Inflammatory macrophage treated with lipopolysaccharide for 4 hours (primary cell): ENCODE data around the gene LIMA1.
"Not testable (repeated sequence)": the region's sequence is repeated elsewhere in the genome, so short reads cannot be mapped to it uniquely, and the experiment has no call there.

Experiments
- DNase-seq: peaks from one replicate; pipeline ENCODE4 v3.0.0-alpha.2; 2020

LIMA1 gene

DNA sequence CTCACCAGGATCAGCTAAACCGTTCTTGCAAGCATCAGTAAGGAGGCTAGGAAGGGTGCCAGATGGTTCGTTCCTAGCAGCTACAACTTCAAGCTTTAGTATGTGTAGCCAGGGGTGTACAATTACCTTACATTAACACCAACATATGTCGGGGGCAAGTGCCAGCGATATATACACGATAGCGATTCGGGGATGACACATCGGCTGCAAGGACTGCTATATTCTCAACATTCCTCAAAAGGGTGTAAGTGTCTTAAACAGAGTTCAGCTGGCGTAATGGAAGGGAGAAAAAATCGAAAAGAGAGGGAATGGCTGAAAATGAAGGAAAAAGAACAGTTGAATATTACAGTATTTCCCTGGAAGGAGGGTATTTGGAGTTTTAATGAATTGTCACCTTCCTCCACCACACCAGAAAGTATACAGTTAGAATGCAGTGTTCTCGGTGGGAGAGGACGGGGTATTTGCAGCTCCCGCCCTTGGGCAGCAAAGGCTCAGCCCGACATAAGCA, 545 bp downstream of the LIMA1 start:
- DNase-seq = no peak

DNA sequence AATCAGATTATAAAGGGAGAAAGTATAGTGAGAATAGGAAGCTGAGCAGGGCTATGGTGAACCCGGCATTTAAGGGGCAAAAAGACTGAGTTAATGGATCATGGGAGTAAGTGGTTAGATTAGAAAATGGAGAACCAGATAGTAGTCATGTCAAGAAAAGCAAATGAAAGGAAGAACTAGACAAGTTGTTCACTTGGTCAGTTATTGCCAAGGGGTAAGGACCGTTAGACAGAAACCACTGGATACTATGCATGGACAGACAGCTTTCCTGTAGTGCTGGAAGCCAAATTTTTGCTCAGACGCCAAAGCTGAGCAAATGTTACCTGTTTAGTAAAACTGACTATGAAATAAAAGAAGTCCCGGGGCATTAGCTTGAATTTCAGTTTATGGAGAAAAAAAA, 3.8 kb downstream of the LIMA1 start:
- no peak for DNase-seq

DNA sequence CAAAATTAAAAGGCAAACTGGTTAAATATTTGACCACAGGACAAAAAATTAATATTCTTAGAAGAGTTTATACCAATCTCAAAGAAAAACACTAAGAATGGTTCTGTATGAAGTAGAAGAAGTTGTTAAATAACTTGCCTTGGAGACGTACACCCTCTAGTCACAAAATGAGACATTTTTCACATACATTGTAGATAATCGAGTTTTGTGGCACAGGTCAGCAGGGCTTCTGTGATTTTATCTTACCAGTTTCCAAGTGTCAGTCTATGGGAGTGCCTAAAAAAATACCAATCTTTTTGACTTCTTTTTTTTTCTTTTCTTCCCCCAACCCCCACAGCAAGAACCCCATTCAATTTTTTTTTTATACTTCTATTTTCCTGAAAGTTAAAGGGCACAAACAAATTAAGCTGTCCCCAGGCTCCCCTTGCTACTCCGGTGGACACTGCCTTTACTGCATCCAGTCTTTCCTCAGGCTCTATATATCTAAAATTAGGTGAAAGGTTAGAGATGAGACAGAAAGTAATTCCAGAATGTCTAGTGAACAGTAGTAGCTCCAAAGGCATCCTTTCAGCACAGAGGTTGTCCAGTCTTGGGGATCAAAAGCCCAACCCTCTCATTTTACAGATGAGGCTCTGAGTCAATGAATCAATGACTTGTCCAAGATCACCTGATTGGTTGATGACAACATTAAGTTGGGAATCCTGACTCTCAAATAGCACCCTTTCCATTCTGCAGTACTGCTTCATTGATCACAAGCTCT, 6.2 kb downstream of the LIMA1 start:
- DNase-seq = no peak

DNA sequence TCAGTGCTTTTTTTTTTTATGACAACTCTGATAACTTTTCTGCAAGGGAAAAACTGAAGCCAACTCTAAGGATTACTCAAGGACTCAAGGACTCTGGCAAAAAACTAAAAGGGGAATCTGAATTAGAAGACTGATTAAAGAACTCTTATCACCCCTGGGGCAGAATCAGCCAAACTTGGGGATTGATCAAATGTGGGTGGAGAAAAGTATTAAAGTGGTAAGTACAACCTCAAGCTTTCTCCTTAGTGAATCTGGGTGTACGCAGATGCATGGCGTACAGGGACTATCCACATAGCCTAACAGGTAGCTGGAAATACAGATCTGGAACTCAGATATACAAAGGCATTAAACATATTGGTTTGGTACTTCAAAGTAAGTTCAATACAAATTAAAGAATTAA, 7.3 kb downstream of the LIMA1 start:
- DNase-seq = no peak

DNA sequence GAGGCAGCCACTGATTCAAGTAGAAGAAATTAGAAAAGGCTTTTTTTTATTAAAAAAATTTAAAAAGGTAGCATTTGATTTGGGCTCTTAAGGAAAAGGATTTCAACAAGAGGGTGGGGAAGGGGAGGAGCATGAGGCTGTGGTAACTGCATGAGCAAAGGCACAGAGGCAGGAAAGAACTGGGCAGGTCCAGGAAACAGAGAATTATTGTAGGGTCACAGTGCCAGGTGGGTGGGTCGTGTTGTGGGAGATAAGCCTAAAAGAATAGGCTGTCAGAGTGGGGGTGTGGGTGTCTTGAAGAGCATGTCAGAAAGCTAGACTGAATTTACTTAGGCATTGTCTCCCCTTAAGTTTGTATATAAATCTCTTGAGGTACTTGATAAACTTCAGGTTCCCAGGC, 7.8 kb downstream of the LIMA1 start:
- DNase-seq = no peak

DNA sequence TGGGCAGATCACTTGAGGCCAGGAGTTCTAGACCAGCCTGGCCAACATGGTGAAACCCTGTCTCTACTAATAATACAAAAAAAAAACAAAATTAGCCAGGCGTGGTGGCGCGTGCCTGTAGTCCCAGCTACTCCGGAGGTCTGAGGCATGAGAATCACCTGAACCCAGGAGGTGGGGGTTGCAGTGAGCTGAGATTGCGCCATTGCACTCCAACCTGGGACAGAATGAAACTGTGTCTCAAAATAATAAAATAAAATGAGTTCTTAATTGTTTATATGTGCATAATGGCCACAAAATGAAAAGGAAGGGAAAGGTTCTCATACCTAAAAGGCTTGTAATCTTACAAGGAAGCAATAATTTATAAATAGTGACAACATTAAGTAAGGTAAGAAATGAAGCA, 8.2 kb downstream of the LIMA1 start:
- not testable (repeated sequence) for DNase-seq

DNA sequence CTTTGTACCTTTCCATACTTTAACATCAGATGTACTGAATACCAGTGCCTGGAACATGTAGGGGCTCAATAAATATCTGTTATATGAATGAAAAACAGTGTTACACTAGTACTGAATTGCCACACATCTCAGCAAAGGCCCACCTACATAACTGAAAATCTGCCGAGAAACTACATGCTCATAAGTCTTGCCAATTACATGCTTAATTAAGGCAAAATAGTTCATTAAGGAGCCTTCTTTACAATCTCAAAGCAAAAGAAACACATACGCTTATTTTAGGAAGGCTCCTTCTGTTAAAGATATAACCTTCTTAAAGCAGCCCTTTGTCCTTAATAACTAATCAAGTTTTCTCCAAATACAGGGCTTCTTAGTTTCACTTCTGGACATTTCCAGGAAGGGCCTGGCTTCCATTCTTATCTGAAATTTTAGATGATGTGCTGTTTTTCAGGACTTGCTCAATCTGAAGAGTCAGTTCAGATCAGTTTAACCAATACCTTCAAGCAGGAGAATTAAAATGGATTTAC, 11.5 kb downstream of the LIMA1 start:
- no peak for DNase-seq

DNA sequence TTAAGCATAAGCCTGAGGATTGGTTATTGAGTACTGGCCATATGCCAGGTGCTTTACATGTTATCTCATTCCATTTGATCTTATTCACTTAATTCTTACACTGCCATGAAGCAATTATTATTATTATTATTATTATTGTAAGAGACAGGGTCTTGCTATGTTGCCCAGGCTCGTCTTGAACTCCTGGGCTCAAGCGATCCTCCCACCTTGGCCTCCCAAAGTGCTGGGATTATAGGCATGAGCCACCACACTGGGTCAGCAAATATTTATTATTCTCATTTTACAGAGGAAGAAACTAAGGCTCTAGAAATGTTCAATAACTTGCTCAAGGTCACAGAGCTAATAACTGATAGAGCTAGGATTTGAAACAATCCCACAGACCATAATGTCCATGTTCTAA, 14.8 kb downstream of the LIMA1 start:
- DNase-seq = no peak

DNA sequence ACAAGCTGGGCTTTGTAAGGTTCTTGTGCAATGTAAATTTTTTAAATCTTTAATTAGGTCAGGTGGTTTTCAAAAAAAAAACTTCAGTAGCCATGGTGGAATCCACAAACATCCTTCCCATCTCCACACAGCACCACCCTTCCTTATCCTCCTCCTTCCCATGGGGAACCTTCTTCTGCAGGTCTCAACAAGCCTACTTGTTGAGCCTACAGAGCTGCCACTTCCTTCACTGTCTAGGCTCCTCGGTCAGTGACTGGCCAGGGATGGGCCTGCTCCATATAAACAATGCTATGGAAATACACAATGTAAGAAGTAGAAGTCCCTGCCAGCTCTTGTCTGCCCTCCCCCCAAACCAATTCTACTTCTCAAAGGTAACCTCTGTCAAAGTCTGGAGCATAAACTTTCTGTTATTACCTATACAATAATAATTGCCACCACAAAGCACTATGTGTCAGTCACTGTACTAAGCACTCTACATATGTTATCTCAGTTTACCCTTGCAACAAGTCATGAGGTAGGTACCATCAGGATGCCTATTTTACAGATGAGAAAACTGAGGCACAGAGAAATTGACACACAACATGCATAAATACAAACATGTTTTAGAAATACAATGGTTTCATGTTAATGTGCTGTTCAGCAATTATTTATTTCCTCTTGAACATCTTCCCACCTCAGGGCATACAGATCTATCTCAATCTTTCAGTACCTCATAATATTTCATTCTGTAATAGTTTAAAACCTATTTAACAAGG, 17.4 kb downstream of the LIMA1 start:
- DNase-seq = no peak

DNA sequence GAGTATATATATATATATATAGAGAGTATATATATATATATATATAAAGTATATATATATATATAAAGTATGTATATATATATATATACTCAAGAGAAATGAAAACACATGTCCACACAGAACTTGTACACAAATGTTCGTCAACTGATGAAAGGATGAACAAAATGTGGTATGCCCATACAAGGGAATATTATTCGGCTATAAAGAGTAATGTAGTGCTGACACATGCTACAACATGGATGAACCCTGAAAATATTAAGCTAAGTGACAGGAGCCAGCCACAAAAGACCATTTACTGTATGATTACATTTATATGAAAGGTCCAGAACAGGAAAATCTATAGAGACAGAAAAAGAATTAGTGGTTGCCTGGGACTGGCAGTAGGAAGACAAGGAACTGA, 19.5 kb downstream of the LIMA1 start:
- no peak for DNase-seq

DNA sequence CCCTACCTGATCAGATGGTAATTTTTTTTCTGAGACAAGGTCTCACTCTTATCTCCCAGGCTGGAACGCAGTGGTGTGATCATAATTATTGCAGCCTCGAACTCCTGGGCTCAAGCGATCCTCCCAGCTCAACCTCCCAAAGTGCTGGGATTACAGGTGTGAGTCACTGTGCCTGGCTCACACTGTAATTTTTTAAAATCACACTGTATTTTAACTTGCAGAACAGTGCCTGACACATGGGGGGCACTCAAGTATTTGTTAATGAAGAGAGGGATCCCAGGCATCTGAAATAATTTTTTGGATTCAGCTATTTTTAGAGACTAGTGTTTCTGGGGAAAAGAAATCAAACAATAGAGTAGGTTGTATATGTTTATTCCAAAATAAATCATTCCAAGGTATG, 21.7 kb downstream of the LIMA1 start:
- DNase-seq = no peak

DNA sequence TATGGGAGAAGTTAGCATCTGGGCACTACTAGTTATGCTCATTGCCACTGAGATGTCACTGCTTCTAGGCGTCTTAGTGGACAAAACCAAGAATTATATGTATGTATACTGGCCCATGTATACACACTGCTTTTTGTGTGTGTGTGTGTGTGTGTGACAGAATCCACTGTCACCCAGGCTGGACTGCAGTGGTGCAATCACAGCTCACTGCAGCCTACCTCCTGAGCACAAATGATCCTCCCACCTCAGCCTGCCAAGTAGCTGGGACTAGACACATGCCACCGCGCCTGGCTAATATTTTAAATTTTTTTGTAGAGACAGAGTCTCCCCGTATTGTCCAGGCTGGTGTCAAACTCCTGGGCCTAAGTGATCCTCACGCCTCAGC, 25.2 kb downstream of the LIMA1 start:
- DNase-seq = no peak

DNA sequence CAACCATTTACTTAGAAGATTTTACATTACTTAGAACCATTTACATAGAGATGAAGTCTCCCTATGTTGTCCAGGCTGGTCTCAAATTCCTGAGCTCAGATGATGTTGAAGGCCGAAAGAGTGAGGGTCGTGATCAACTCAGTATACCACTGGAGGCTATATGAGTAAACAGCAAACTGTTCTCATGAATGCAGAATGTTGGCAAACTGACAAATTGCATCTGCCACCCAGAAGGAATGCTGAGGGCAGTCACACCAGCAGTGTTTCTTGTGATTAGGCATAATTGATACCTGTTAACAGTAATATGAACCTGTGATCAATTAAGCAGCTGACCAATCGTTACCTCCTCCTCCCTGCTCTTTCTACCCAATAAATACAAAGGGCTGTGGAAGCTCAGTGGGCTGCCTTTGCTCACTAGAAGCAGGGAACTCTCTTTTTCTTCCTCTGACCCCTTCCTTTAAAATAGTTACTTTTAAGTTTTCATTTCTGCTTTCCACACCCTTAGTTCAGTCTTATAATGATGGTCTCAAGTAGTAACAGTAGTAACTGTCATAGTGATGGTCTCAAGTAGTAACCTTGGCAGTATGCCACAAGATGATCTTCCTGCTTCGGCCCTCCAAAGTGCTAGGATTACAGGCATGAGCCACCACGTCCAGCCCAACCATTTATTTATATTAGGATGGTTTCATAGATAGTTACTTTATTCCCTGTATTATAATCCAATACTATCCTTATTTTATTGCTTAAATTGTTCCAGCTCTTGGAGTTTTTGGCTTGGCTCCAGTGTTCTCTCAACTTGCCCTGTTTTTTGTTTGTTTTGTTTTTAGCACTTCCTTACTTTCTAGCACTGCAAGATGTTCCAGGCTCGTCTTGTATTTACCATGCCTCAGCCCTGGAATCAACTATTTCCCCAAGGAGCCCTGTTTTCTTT, 25.8 kb downstream of the LIMA1 start:
- no peak for DNase-seq

DNA sequence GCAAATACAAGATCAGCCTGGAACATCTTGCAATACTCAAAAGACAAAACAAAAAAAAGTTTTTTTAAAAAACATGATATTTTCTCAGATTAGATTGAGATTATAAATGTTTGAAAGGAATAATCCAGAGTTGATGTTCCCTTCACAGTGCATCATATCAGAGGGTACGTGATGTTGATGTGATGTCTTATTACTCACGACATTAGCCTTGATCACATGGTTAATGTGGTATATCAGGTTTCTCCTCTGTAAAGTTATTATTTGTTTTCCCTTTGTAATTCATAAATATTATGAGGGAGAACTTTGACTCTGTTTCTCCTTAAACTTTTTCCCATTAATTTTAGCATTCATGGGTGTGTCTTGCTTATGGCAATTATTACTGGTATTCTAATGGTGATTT, 26.6 kb downstream of the LIMA1 start:
- DNase-seq = no peak

DNA sequence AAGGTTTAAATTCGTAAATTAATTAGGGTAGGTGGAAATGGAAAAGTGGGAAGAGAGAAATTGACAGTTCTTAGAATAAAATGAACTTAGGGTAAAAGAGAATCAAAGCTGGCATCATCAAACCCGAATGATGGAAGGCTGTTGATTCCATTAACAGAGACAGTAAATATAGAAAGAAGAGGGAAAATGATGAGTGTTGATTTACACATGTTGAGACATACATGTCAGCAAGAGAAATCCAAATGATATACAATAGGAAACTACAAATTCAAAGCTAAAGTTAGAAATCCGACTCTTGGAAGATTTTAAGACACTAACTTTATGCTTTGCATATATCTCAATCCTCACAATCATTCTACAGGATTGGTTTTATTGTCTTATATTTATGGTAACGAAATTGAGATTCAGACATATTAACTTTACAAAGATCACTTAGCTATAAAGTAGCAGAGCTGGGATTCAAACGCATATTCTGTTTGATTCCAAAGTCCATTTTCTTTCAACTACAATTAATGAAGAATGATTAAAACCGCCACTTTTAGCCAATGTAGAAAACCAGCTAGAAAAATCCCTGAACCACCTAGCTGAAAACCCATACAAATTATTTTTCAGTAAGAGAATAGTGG, 30.2 kb downstream of the LIMA1 start:
- no peak for DNase-seq

DNA sequence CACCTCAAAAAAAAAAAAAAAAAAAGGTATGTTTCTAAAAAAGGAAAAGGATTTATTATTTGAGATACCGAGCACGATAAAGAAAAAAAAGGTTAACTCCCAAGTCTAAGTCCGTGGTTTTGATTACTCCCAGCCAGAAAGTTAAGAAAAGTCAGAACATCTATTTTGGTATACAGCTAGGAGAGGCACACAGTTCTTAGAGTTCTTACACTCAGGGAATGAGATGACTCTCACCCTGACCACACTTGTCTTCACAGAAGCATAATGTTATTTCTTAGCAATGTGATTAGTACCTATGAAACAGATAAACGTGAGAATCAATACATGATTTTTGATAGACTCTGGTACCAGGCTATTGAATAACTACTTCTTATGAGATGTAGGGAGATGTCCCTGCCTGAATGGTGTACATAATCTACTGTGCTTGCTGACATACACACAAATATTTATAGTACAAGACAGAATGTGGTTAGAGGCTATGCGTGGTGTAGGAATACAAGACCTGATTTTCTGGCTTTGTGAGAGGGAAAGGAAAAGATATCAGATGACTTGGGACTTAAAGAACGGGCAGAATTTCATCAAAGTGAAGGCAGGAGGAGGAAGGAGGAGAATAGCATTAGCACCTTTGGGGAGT, 31.6 kb downstream of the LIMA1 start:
- no peak for DNase-seq

DNA sequence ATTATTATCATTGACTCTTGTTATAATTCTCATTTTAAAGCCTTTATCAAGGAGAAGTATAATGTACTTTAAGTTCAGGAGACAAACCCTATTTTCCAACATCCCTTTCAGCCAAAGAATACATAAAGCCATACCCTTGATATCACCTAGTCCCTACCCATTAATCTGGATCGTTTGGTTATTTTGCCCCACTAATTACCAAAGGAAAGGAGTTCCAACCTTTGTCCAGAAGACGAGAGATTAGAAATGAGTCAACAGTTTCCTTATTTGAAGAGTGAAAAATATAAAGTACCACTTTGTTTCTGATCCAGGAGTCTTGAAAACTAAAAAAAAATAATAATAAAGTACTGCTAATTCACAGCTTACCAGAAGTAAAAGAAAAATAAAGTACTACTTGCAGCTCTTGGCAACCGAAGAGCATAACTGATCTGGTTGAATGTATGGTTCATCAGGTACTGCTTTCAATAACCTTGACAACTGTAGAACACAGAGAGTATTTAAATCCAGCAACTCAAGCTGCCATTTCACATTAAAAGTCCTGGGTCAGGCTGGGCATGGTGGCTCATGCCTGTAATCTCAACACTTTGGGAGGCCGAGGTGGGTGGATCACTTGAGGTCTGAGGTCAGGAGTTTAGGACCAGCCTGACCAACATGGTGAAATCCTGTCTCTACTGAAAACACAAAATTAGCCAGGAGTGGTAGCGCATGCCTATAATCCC, 33.7 kb downstream of the LIMA1 start:
- DNase-seq = no peak

DNA sequence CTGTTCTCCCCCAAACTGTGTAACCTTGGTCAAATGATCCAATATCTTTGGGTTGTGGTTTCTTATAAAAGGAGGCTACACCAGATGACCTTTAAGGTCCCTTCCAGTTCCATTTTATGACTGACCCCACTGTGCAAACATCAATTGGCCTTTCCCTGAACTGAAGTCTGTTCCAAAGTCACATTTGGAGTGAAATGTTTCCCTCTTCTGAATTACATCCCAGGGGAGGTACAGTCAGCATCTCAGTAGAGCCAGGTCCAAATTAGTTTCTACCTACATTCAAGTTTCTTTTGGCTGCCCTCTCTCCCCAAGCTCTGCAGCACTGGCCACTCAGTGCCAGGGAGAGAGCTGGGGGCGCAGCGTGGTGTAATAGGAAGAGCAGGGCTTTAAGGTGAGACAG, 34.4 kb downstream of the LIMA1 start:
- DNase-seq = no peak

DNA sequence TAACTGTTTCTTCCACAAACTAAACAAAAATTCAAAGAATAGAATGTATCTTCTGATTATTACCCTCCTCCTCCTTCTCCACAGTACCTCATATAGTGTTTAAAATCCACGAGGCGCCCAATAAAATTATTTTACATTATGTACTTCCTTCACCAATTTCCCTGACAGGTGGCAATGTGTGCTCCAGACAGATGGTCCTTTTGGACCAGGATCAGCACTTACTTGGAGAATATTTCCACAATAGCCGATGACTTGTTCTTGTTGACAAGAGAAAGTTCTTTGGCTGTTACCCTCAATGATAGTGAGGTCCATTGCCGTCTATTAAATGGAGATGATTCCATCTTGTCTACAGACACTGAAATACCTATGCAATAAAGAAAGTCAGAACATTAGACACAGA, 34.9 kb downstream of the LIMA1 start:
- DNase-seq = no peak

DNA sequence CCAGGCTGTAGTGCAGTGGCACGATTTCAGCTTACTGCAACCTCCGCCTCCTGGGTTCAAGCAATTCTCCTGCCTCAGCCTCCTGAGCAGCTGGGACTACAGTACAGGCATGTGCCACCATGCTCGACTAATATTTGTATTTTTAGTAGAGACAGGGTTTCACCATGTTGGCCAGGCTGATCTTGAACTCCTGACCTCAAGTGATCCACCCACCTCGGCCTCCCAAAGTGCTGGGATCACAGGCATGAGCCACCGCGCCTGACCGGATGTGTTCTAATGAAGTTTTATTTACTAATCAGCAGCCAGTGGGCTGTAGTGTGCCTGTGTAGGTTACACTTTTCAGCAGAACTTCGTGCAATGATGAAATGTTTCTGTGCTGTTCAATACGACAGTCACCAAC, 35.7 kb downstream of the LIMA1 start:
- DNase-seq = not testable (repeated sequence)

DNA sequence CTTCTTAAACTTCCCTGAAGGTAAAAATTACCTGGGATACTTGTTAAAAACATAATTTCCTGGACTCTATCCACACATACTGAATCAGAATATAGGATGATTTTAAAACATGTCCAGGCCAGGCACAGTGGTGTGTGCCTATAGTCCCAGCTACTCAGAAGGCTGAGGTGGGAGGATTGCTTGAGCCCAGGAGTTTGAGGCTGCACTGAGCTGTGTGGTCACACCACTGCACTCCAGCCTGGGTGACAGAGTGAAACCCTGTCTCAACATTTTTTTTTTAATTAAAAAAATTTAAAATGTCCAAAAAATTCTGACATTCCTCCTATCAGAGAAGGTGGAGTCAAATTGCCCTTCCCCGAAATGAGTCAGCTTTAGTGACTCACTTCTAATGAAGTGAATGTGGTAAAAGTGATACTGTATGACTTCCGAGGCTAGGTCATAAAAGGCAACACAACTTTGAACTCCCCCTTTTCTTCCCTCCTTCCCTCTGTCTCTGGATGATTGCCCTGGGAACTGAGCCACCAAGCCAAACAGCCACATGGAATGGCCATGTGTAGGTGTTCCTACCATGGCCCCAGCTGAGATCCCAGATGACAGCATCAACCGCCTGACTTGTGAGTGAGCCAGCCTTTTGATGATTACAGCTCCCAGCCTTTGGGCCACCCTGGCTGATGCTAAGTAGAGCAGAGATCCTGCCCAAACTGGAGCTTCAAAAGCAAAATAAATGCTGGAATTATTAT, 36.3 kb downstream of the LIMA1 start:
- DNase-seq = peak; percentile 84
